Adrenal gland (tissue), 12 donors: Measurements from ENCODE around the gene CTDSPL. TPM values are rescaled to one million over a fixed set of nuclear protein-coding genes. Genes with fewer than 3 reads are reported as not detected.
A peak's percentile ranks its signal among the peaks of the same experiment; 100 is the strongest.
"Not testable (repeated sequence)": the region's sequence is repeated elsewhere in the genome, so short reads cannot be mapped to it uniquely, and the experiment has no call there.

ENCODE experiments used
- DNase-seq, 7 donors: peaks; one replicate each; pipeline ENCODE4 v3.0.0-alpha.2; 2019 to 2020
- H3K27ac ChIP-seq, 5 donors: fragments of 200-600 bp; sonication (generic) in 4 of 5; 1 replicate in 3 of 5; 2 replicates in 2 of 5; pipeline versions ENCODE4 v1.5.1 to v1.8.0; 2016 to 2020; ENCODE audit warnings: mild to moderate bottlenecking in 1 of 5
- H3K27me3 ChIP-seq: fragments of 200-600 bp; 2 replicates; pipeline ENCODE4 v1.8.0; 2021
- H3K36me3 ChIP-seq, 2 donors: fragments of 200-600 bp; replicated peaks in 1 of 2; 1 replicate in 1 of 2; 2 replicates in 1 of 2; pipeline versions ENCODE4 v1.5.1 to v1.8.0; 2018 to 2022
- H3K4me1 ChIP-seq, 2 donors: fragments of 200-600 bp; replicated peaks in 1 of 2; 1 replicate in 1 of 2; 2 replicates in 1 of 2; pipeline versions ENCODE4 v1.5.1 to v1.8.0; 2018 to 2021
- H3K4me3 ChIP-seq, 4 donors: fragments of 200-600 bp; sonication (generic) in 3 of 4; one replicate each; pipeline ENCODE4 v1.5.1; 2016 to 2018
- H3K9me3 ChIP-seq, 3 donors: fragments of 200-600 bp; sonication (generic) in 1 of 3; replicated peaks in 1 of 3; 1 replicate in 2 of 3; 2 replicates in 1 of 3; pipeline versions ENCODE4 v1.5.1 to v1.8.0; 2016 to 2021
- POLR2A ChIP-seq, 2 donors: fragments of 450-650 bp; IDR thresholded peaks; one replicate each; pipeline ENCODE4 v1.6.1; 2017; ENCODE audit warnings: antibody characterized with exemption in 2 of 2, mild to moderate bottlenecking in 2 of 2, moderate library complexity in 1 of 2
- WGBS, 4 donors: extraction: QIAGEN DNeasy Blood & Tissue Kit in 2 of 4; methylation state at CpG; one replicate each; pipeline versions ENCODE4 v1.1.5 to v1.1.7; 2013 to 2017; 5-methylcytosine and 5-hydroxymethylcytosine counted together
- intact Hi-C, 2 donors: fragments of 100-400 bp; cut with DNase I; formaldehyde crosslinking; loops; one replicate each; pipeline versions ENCODE4 v1.14.1 to v1.15.0; 2022 to 2023
- microRNA-seq, 3 donors: library from miRNA; unstranded; fragments of <30 nt; microRNA quantifications; one replicate each; pipeline ENCODE4, GENCODE V29; 2017 to 2020
- polyA plus RNA-seq, 3 donors: library from polyadenylated mRNA; stranded (reverse); fragments of 200-250 nt in 2 of 3; fragments of 350-450 nt in 1 of 3; fragmentation: Illumina TruSeq in 1 of 3; extraction: RNeasy Lipid Tissue Mini Kit (QIAGEN cat#74804) in 1 of 3; gene quantifications; one replicate each; pipeline ENCODE4 v1.2.3, GENCODE V29; 2013 to 2014
- small RNA-seq, 2 donors: library from RNA; depleted of rRNA; stranded (forward); fragments of <200 nt; gene quantifications; one replicate each; pipeline ENCODE3, GENCODE V24; 2016
- total RNA-seq, 9 donors: library from RNA; depleted of rRNA in 4 of 9; stranded (reverse); fragments of >200 nt in 4 of 9; fragments of 120-200 nt in 1 of 9; fragmentation: NEBNext Ultra II Directional in 1 of 9; extraction: Animal tissue kit (Norgen Biotek cat#: 25700) in 1 of 9; gene quantifications; one replicate each; pipeline versions ENCODE4 v1.1.0 to v1.2.4, GENCODE V29; 2013 to 2023
- TF ChIP-seq, protein P1 (sequence below), 6 experiments: fragments of 450-650 bp in 4 of 6; fragments of 200-600 bp in 2 of 6; sonication (generic) in 1 of 6; IDR thresholded peaks; 1 replicate in 5 of 6; 2 replicates in 1 of 6; pipeline versions ENCODE4 v1.5.1 to v1.8.0; 2016 to 2021; ENCODE audit warnings: antibody characterized with exemption in 6 of 6, mild to moderate bottlenecking in 2 of 6, moderate library complexity in 1 of 6
- donor health status: healthy with polysubstance abuse.
- donor health status: Bipolar disorder and iron deficiency.
- donor health status: DM: yes; HTN: yes; CAD: no.
- donor health status: DM: no; HTN: no; CAD: no.
- donor health status: DM: no; HTN: no; CAD: no.
- donor health status: DM: yes; HTN: yes; CAD: no.

CTDSPL gene
- total and polyA plus RNA-seq, 12 donors = 6.4 to 27.7 (median 16.0) TPM

- intact Hi-C loops = no loop called here
- H3K4me1 ChIP-seq = peaks cover 19 to 25% of the 10 kb centered on the region in 2 donors
- 16 to 36% (median 33%) methylated on average over 4 to 9 of the region's 9 CpGs for WGBS, 4 donors
Observed at GRCh38 chr3:38031022-38031994, 169.6 kb downstream of the CTDSPL start.

DNA sequence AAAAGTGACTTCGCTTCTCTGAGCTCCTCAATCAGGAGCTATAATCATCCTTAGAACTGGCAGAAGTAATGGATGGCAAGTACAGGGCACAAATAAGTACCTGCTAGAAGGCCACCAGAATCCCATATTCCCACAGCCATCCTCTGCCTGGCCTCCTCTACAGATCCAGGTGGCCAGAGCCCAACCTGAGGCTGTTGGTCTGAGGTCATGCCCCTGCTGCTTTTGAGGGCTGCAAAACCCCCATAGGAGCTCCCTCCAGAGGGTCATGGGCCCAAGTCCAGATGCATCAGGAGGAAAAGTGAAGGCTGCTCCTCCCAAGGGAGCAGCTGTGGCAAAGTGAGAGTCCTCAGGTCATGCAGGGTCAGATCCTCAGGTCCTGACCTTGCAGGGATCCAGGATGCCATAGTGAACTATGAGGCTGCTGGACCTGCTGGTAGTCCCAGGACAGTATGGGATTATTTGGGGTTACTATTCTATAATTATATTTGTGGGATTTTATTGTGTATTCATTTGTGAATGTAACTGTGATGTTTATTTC lies 170.7 kb downstream of the CTDSPL start:
- intact Hi-C loops = no loop called here
- WGBS, 4 donors = 95 to 100% (median 98%) methylated on average over 1 of the region's 1 CpG
- no peak for DNase-seq
- TF ChIP-seq, protein P1, sequence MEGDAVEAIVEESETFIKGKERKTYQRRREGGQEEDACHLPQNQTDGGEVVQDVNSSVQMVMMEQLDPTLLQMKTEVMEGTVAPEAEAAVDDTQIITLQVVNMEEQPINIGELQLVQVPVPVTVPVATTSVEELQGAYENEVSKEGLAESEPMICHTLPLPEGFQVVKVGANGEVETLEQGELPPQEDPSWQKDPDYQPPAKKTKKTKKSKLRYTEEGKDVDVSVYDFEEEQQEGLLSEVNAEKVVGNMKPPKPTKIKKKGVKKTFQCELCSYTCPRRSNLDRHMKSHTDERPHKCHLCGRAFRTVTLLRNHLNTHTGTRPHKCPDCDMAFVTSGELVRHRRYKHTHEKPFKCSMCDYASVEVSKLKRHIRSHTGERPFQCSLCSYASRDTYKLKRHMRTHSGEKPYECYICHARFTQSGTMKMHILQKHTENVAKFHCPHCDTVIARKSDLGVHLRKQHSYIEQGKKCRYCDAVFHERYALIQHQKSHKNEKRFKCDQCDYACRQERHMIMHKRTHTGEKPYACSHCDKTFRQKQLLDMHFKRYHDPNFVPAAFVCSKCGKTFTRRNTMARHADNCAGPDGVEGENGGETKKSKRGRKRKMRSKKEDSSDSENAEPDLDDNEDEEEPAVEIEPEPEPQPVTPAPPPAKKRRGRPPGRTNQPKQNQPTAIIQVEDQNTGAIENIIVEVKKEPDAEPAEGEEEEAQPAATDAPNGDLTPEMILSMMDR (IDR thresholded peaks at IDR 0.05) = no peak
- no peak for TF ChIP-seq POLR2A (IDR thresholded peaks at IDR 0.05)
- Histone ChIP-seq H3K27me3 (no peaks in the 10 kb centered on the region), H3K27ac (no peak overlapping the region), H3K9me3 (no peaks in the 10 kb centered on the region), H3K4me1 (peaks cover 19 to 25% of the 10 kb centered on the region in 2 donors), H3K36me3 (no peaks in the 10 kb centered on the region), H3K4me3 (no peak overlapping the region)

More at GRCh38 chr3:38031022-38031994, 169.6 kb downstream of the CTDSPL start:
- peak; percentile 80 to 93 (median 91) for DNase-seq
- H3K36me3 ChIP-seq = no peaks in the 10 kb centered on the region
- no peaks in the 10 kb centered on the region for H3K27me3 ChIP-seq
- no peak overlapping the region for H3K4me3 ChIP-seq
- TF ChIP-seq POLR2A (IDR thresholded peaks at IDR 0.05) = peak in 1 of 2 donors; percentile 32
- TF ChIP-seq, protein P1 (IDR thresholded peaks at IDR 0.05) = no peak
- H3K9me3 ChIP-seq = no peaks in the 10 kb centered on the region
- H3K27ac ChIP-seq = peak overlapping the region in 4 of 5 donors; percentile 15 to 90 (median 72)

DNA sequence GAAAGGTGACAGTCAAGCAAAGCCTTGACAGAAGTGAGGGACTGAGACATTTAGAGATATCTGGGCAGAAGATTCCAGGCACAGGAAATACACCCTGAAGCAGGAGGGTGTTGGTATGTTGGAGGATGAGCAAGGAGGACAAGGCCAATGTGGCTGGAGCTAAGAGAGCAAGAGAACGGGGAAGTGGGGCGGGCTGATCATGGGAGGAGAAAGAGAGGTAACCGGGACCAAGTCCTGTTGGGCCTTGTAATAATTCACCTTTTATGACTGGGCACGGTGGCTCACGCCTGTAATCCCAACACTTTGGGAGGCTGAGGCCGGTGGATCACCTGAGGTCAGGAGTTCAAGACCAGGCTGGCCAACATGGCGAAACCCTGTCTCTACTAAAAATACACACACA lies 171.9 kb downstream of the CTDSPL start:
- H3K27me3 ChIP-seq, H3K36me3 ChIP-seq, H3K4me3 ChIP-seq, intact Hi-C loops, DNase-seq, H3K9me3 ChIP-seq, H3K27ac ChIP-seq: not testable (repeated sequence)
- 77 to 85% (median 81%) methylated on average over 6 to 7 of the region's 7 CpGs for WGBS, 4 donors
- H3K4me1 ChIP-seq = peaks cover 19 to 25% of the 10 kb centered on the region in 2 donors

Small RNA genes within 50 kb of the gene (microRNA-seq; reads per million reads assigned to microRNA genes)
- gene MIR26A1 = 8.4 to 99.2 (median 26.8) reads per million in 3 donors

Small RNA genes within 50 kb of the gene (small RNA-seq; reads per million reads assigned to genes)
- gene MIR26A1 = 2.3 to 4.1 reads per million in 2 donors
- 0 reads per million in 2 donors for gene RF00019

Other genes starting within 250 kb of the CTDSPL start
- 1 to 10 TPM; 2.5 to 8.0 (median 7.2) TPM for gene VILL, start 128.9 kb downstream of the CTDSPL start, total RNA-seq
- gene VILL, start 128.9 kb downstream of the CTDSPL start, polyA plus RNA-seq = 10 to 100 TPM in 1 of 3 donors, 1 to 10 TPM in 2; 1.7 to 18.0 (median 9.7) TPM
- gene PLCD1, start 167.8 kb downstream of the CTDSPL start, total RNA-seq = 10 to 100 TPM in 8 of 9 donors, 1 to 10 TPM in 1; 9.7 to 97.3 (median 24.3) TPM
- 10 to 100 TPM; 11.3 to 42.7 (median 40.9) TPM for gene PLCD1, start 167.8 kb downstream of the CTDSPL start, polyA plus RNA-seq
- 1 to 10 TPM in 5 of 9 donors, under 1 TPM in 4; 0.18 to 2.0 (median 1.0) TPM for gene DLEC1, start 177.3 kb downstream of the CTDSPL start, total RNA-seq
- gene DLEC1, start 177.3 kb downstream of the CTDSPL start, polyA plus RNA-seq = 1 to 10 TPM in 2 of 3 donors, under 1 TPM in 1; 0.20 to 2.0 (median 1.7) TPM